ENCODE data around the gene PDHB. TPM values are rescaled to one million over a fixed set of nuclear protein-coding genes. Genes with fewer than 3 reads are reported as not detected.

Gene PDHB
- total RNA-seq, 2 experiments from 2014 or later, result 47.8 to 51.2 TPM

DNA sequence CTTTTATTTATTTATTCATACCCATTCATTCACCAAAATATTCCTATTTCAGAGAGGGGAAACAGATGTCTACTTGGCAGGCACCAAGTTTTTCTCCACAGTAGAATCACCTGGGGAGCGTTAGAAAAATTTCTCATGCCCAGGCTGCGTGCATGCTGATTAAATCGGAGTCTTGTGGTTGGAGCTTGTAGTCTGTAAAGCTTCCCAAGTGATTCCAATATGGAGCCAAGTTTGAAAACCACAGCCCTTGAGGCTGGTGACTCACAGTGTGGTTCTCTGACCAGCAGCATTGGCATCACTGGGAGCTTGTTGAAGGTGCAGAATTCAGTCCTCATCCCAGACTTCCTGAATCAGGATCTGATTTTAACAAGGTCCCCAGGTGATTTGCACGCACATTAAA is 49.7 kb downstream of the PDHB start:
- Mint-ChIP-seq H3K36me3 (peaks cover 14% of the 10 kb centered on the region), H3K27me3 (no peaks in the 10 kb centered on the region), H3K4me3 (no peak overlapping the region), H3K9me3 (no peaks in the 10 kb centered on the region), H3K27ac (no peak overlapping the region), H3K4me1 (peaks cover 20% of the 10 kb centered on the region)
- DNase-seq (no peak), ATAC-seq (ENCODE audit: low read depth) (no peak)
- POLR2A ChIA-PET, result no interaction called here

DNA sequence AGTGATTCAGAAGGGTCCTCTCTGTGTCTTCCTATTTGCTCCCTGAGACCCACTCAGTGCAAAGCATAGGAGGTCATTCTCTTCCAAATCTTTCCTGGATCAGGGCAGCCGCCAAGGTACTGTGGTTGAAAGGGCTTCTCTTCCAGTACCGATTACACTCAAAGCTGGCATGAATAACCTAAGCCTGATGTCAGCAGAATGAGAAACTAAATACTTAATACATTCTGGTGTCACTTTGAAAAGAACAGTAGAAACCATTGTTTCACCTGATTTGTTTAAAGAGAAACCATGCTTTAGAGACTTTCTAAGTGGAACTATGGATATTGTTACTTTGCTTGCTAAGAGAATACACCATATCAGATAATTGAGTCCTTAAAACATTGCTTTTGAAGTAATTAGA is 50.2 kb downstream of the PDHB start:
- DNase-seq (no peak), ATAC-seq (ENCODE audit: low read depth) (no peak)
- H3K4me3 Mint-ChIP-seq, result no peak overlapping the region
- H3K36me3 Mint-ChIP-seq, result peaks cover 11% of the 10 kb centered on the region
- POLR2A ChIA-PET, result no interaction called here
- H3K27ac Mint-ChIP-seq, result no peak overlapping the region
- H3K27me3 Mint-ChIP-seq, result no peaks in the 10 kb centered on the region
- H3K4me1 Mint-ChIP-seq, result peaks cover 16% of the 10 kb centered on the region
- H3K9me3 Mint-ChIP-seq, result no peaks in the 10 kb centered on the region

DNA sequence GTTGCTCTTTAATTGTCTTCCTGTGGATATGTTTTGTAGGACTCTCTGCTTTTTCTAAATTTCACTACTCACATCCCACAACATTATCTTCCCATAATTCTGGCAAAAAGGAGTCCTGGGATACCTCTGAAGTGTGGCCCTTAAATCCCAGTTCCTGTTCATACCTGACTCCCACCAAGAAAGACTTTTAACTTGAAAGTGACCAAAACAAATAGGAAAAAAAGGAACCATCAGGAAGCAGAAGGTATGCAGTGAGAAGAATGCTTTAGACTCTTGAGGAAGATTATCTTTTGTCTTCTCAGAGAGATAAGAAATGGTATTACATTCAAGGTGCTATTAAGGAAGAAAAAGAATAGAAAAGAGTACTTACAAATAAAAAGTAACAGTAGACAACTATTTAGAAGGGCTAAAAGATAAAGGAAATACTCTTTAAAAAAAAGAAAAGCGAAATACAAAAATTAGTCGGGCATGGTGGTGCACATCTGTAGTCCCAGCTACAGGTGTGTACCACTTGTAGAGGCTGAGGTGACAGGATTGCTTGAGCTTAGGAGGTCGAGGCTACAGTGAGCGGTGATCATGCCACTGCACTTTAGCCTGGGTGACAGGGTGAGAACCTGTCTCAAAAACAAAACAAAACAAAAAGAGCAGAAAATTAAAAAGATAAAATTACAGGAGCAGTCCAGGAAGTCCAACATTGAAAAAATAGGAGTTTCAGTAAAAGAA is 54.1 kb downstream of the PDHB start:
- no peak for ATAC-seq (ENCODE audit: low read depth)
- no peaks in the 10 kb centered on the region for H3K27me3 Mint-ChIP-seq
- H3K36me3 Mint-ChIP-seq, result peaks cover 6% of the 10 kb centered on the region
- no peaks in the 10 kb centered on the region for H3K9me3 Mint-ChIP-seq
- no peaks in the 10 kb centered on the region for H3K4me1 Mint-ChIP-seq
- DNase-seq, result no peak
- no peak overlapping the region for H3K27ac Mint-ChIP-seq
- POLR2A ChIA-PET, result interaction anchor here (0.9 kb wide), 1 partner anchor 35 kb away, joined by 3 read pairs; no protein-coding TSS in a partner anchor
- H3K4me3 Mint-ChIP-seq, result no peak overlapping the region

DNA sequence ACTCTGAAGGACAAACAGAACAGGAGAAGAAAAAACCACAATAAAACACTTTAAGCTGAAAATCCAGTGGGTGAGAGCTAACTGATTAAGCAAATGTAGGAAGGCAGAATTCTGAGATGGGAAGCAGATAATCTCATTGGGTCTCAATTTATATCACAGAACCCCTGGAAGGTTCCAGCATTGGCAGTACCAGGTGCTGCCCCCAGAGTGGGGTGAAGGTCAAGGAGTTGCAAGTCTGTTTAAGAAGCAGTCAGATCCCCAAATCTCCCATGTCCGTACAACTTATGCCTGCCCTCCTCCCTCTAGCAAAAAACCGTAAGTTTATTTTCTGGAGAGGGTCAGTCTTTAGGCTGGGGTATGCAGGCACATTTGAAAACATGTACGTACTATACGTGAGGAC is 55.9 kb downstream of the PDHB start:
- Mint-ChIP-seq H3K4me3 (no peak overlapping the region), H3K27ac (no peak overlapping the region), H3K36me3 (peaks cover 8% of the 10 kb centered on the region), H3K27me3 (no peaks in the 10 kb centered on the region), H3K9me3 (no peaks in the 10 kb centered on the region), H3K4me1 (peaks cover 1% of the 10 kb centered on the region)
- ATAC-seq (ENCODE audit: low read depth) (no peak), DNase-seq (no peak)
- POLR2A ChIA-PET, result no interaction called here

Other genes starting within 250 kb of the PDHB start
- not detected for gene DNASE1L3, start 222.9 kb downstream of the PDHB start, total RNA-seq
- 1 to 10 TPM; 4.4 to 5.3 TPM for gene ABHD6, start 196.0 kb downstream of the PDHB start, total RNA-seq
- 10 to 100 TPM; 13.9 to 14.4 TPM for gene RPP14, start 127.6 kb downstream of the PDHB start, total RNA-seq
- gene HTD2, start 127.3 kb downstream of the PDHB start, total RNA-seq, result 1 to 10 TPM; 7.5 to 8.1 TPM
- gene PXK, start 100.9 kb downstream of the PDHB start, total RNA-seq, result 10 to 100 TPM; 38.6 to 41.5 TPM
- 10 to 100 TPM in 1 of 2 experiments, 1 to 10 TPM in 1; 9.7 to 10.0 TPM for gene KCTD6, start 58.3 kb upstream of the PDHB start, total RNA-seq
- gene ACOX2, start 103.4 kb upstream of the PDHB start, total RNA-seq, result not detected
- gene FAM107A, start 143.6 kb upstream of the PDHB start, total RNA-seq, result not detected
- not detected for gene FAM3D, start 232.9 kb upstream of the PDHB start, total RNA-seq

Measured in activated naive CD8-positive, alpha-beta T cell treated with anti-CD3 and anti-CD28 coated beads, Interleukin-2, amount 10 ng/mL, durations not matched to agents 7 days and 5 days (primary cell).